IMR-90 (cell line): ENCODE data around the gene MYT1.

Experiments
- BHLHE40 ChIP-seq: fragments of 150-350 bp; IDR thresholded peaks from 2 replicates; pipeline ENCODE4 v1.6.1; 2016; ENCODE audit warnings: mild to moderate bottlenecking, low read depth, low read length
- CTCF ChIP-seq: conservative IDR thresholded peaks from 2 replicates; pipeline ENCODE4 v1.5.1; 2012; ENCODE audit warnings: mild to moderate bottlenecking, low read depth, low read length, improper control_type of control experiment
- MAFK ChIP-seq: IDR thresholded peaks from 2 replicates; pipeline ENCODE4 v1.6.1; 2012; ENCODE audit warnings: low read depth, low read length, improper control_type of control experiment
- MXI1 ChIP-seq: IDR thresholded peaks from 2 replicates; pipeline ENCODE4 v1.6.1; 2012; ENCODE audit warnings: low read depth, mild to moderate bottlenecking, low read length, moderate library complexity, borderline replicate concordance
- POLR2A ChIP-seq: IDR thresholded peaks from 2 replicates; pipeline ENCODE4 v1.6.1; 2012; ENCODE audit warnings: mild to moderate bottlenecking, low read depth, low read length
- SMC3 ChIP-seq: fragments of 150-350 bp; IDR thresholded peaks from 2 replicates; pipeline ENCODE4 v1.6.1; 2016; ENCODE audit warnings: low read depth, mild to moderate bottlenecking, antibody characterized with exemption, low read length, moderate library complexity
- USF2 ChIP-seq: fragments of 150-350 bp; IDR thresholded peaks from 2 replicates; pipeline ENCODE4 v1.6.1; 2017; ENCODE audit warnings: mild to moderate bottlenecking, antibody characterized with exemption, low read length, low read depth

GRCh38 chr20:64196847-64197306 is 32.6 kb downstream of the MYT1 start:
- TF ChIP-seq CTCF (no peak), POLR2A (no peak), SMC3 (no peak), MAFK (no peak), USF2 (no peak), MXI1 (no peak), BHLHE40 (no peak)
